Fibroblast of villous mesenchyme (primary cell): ENCODE results near the gene TEX51. TPM values are rescaled to one million over a fixed set of nuclear protein-coding genes. Genes with fewer than 3 reads are reported as not detected.

ENCODE experiments used
- DNase-seq: peaks from one replicate; pipeline ENCODE4 v3.0.0-alpha.2; 2010; ENCODE audit warnings: low read depth
- H3K4me3 ChIP-seq: 2 replicates; pipeline ENCODE4 v1.5.1; 2011; ENCODE audit warnings: low read depth, mild to moderate bottlenecking, low read length
- total RNA-seq: library from RNA; depleted of rRNA; stranded (reverse); fragments of >200 nt; gene quantifications from 2 replicates; pipeline ENCODE4 v1.2.3, GENCODE V29; 2012
- TF ChIP-seq, protein P1 (sequence below): IDR thresholded peaks from 2 replicates; pipeline ENCODE4 v1.5.1; 2012; ENCODE audit warnings: low read depth, mild to moderate bottlenecking, low read length; ENCODE audit not compliant: insufficient read depth

The TEX51 gene
- total RNA-seq, 1 donor: not detected

DNA sequence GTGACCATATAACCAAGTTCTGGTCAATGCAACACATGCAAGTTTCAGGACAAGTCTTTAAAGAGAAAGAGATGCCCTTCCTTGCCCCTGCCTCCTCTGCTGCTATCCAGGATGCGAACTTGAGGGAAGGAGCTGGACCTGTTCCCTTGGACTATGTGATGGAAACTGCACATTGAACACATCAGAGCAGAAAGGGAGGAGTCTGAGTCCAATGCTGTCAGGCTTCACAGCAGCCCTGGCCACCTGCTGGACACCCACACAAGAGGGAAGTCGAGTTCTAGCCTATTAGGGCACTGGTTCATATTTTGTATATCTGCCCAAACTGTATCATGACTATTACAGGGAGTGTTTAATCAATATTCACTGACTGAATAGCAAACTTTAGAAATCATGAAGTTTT is 38.3 kb upstream of the TEX51 start:
- TF ChIP-seq, protein P1, sequence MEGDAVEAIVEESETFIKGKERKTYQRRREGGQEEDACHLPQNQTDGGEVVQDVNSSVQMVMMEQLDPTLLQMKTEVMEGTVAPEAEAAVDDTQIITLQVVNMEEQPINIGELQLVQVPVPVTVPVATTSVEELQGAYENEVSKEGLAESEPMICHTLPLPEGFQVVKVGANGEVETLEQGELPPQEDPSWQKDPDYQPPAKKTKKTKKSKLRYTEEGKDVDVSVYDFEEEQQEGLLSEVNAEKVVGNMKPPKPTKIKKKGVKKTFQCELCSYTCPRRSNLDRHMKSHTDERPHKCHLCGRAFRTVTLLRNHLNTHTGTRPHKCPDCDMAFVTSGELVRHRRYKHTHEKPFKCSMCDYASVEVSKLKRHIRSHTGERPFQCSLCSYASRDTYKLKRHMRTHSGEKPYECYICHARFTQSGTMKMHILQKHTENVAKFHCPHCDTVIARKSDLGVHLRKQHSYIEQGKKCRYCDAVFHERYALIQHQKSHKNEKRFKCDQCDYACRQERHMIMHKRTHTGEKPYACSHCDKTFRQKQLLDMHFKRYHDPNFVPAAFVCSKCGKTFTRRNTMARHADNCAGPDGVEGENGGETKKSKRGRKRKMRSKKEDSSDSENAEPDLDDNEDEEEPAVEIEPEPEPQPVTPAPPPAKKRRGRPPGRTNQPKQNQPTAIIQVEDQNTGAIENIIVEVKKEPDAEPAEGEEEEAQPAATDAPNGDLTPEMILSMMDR: no peak
- DNase-seq: no peak
- no peak overlapping the region for H3K4me3 ChIP-seq

DNA sequence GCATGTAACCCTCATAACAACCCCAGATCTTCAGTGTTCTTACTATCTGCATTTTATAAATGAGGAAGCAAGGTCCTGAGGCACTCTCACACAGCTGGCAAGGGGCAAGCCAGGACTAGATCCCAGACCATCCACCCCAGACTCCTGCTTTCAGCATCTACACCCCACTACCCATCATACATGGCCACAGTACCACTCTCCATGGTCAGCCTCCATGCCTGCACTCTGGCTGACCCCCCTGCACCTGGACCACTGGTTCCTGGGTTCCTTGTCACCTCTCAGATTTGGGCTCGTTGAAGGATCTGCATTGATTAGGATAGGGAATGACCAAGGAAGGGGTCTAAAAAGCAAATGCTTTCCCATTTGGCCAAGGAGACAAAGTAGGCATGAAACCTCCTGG is 36.0 kb upstream of the TEX51 start:
- no peak for DNase-seq
- no peak overlapping the region for H3K4me3 ChIP-seq
- TF ChIP-seq, protein P1: no peak

DNA sequence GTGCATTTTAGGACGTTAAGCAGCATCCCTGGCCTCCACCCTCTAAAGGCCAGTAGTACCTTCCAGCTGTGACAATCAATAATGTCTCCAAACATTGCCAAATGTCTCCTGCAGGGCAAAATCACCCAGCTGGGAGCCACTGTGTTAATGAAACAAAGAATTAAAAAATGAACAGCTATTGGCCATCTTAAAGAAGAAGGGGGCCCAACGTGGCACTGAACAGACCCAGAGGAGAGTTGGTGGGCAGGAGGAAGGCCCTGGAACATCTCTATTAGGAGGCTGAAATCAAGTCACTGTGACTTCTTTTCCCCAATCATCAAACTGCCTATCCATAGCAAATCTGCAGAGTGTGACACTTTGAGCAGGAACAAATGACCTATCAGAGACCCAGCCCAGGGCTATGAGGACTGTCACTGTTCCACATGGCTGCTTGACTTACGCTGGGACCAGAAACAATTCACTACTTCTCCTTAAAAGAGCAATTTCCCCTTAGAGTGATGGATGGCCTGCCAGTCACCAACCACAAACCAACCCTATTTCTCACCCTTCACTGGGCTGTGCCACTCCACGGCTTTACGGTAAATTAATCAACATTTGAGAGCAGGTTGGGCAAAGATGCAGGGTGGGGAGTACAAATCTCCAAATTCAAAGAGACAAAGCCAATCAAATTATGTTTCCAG is 35.2 kb upstream of the TEX51 start:
- no peak overlapping the region for H3K4me3 ChIP-seq
- TF ChIP-seq, protein P1: no peak
- DNase-seq: no peak

DNA sequence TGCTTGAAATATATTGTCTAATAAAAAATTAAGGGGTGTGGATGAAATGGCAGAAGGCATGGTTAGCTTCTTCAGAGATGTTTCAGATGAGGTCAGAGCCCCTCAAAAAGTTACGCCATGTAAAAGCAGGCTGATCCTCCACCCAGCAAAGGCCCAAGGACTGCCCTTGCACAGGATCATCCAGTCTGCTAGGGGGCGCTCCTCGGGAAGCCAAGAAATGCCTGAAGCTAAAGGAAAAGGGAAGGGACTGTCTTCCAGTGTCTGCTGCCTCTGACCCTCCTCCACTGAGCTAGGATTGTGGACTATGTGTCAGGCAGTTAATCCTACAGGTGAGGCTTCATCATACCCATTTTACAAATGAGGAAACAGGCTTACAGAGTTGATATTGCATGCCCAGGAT is 33.8 kb upstream of the TEX51 start:
- TF ChIP-seq, protein P1: peak; percentile 14
- DNase-seq: no peak
- no peak overlapping the region for H3K4me3 ChIP-seq

DNA sequence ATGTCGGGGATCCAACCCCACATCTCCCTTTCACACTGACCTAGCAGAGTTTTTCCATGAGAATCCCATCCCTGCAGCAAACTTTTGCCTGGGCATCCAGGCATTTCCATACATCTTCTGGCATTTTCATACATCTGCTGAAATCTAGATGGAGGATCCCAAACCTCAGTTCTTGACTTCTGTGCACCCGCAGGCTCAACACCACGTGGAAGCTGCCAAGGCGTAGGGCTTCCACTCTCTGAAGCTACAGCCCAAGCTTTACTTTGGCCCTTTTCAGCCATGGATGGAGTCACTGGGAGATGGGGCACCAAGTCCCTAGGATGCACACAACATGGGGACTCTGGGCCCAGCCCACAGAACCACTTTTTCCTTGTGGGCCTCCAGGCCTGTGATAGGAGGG is 32.2 kb upstream of the TEX51 start:
- no peak for DNase-seq
- H3K4me3 ChIP-seq: no peak overlapping the region
- TF ChIP-seq, protein P1: no peak

DNA sequence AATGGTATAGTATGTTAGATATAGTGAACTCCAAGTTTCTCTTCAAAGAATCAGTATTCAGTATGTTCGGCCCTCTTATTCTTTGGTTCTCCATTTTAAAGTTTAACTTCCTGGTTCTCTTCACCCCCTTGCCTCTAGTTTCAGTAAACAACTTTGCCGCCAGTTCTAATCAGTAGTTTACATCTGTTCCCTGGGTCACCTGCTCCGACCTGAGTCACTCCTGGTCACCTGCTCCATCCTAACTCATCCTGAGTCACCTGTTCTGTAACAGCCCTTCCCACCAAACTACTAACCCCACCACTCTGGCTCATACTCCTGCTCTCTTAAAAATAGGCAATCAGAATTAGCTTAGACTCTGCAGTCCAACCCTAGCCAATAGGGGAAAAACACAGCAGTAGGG is 23.7 kb upstream of the TEX51 start:
- no peak overlapping the region for H3K4me3 ChIP-seq
- no peak for DNase-seq
- TF ChIP-seq, protein P1: no peak

DNA sequence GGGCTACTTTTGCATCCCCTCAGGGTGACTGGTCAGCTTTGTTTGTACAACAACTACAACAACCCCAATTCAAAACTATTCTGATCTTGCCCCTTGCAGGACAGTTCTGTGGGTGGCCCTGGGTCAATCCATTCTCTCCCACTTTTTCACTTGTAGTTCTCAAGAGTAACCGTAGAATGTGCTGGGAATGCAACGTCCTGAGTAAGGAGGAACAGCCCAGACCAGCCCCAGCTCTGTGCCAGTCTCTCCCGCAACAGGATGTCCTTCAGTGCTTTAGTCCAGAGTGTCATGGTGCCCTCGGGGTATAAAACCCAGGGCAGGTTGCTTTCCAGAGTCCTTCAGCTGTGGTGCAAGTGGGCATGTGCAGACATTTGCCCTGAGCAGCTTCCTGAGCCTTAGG is 22.1 kb upstream of the TEX51 start:
- no peak for DNase-seq
- H3K4me3 ChIP-seq: no peak overlapping the region
- TF ChIP-seq, protein P1: no peak
